ENCODE results near the gene PLPP1. TPM values are rescaled to one million over a fixed set of nuclear protein-coding genes. Genes with fewer than 3 reads are reported as not detected.
A peak's percentile ranks its signal among the peaks of the same experiment; 100 is the strongest.

Gene PLPP1
- total and polyA plus RNA-seq, 7 donors: 22.0 to 81.5 (median 40.6) TPM

DNA sequence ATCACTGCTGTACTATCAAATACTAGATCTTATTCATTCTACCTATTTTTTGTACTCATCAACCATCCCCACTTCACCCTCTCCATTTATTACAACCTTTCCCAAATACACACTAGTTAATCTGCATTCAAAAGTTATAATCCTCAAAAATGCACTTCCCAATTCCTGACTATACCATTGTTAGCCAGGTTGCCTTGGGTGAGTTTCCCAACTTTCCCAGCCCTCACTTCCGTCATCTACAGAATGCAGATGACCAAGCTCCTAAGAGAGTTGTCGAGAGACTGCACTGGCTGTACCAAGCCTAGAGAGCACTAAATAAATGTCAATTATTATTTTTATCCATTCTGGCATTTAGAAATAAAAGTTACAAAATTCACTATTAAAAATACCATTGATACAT lies 11.5 kb downstream of the PLPP1 start:
- ATAC-seq: no peak
- 88 to 100% (median 91%) methylated on average over 2 of the region's 2 CpGs for WGBS, 3 donors
- Histone ChIP-seq H3K36me3 (ENCODE audit: insufficient read depth in 1 of 2, low read depth in 1 of 2) (no peaks in the 10 kb centered on the region), H3K9me3 (no peaks in the 10 kb centered on the region), H3K27me3 (ENCODE audit: insufficient read depth in 3 of 3, low read length in 2 of 3) (no peaks in the 10 kb centered on the region), H3K27ac (no peak overlapping the region), H3K4me3 (no peak overlapping the region), H3K4me1 (peaks cover 26% of the 10 kb centered on the region)
- TF ChIP-seq CTCF (IDR thresholded peaks at IDR 0.05): no peak
- intact Hi-C loops (cut with DNase I): no loop called here
- DNase-seq: no peak

DNA sequence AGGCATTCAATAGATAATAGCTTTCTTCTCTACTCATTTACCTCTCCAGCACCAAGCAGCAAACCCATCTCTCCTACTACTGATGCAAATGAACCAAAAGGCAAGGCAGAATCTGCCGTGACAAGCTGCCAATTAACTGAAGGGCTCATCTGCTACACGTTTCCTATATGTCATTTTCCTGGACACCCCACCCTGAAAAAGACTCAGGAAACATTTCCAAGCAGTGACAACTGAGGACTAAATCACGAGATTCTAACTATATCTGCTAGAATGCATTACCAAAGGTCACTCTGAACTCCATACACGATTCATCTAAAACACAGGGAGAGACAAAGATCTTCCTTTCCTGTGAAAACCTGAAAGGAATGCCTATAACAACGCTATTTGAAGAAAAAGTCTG lies 12.9 kb downstream of the PLPP1 start:
- Histone ChIP-seq H3K27ac (no peak overlapping the region), H3K36me3 (ENCODE audit: insufficient read depth in 1 of 2, low read depth in 1 of 2) (no peaks in the 10 kb centered on the region), H3K27me3 (ENCODE audit: insufficient read depth in 3 of 3, low read length in 2 of 3) (no peaks in the 10 kb centered on the region), H3K9me3 (no peaks in the 10 kb centered on the region), H3K4me1 (peaks cover 40% of the 10 kb centered on the region), H3K4me3 (no peak overlapping the region)
- intact Hi-C loops (cut with DNase I): no loop called here
- no peak for TF ChIP-seq CTCF (IDR thresholded peaks at IDR 0.05)
- DNase-seq (no peak), ATAC-seq (peak in 1 of 4 donors; percentile 25)
- WGBS, 3 donors: 26 to 38% (median 31%) methylated on average over 5 of the region's 5 CpGs

DNA sequence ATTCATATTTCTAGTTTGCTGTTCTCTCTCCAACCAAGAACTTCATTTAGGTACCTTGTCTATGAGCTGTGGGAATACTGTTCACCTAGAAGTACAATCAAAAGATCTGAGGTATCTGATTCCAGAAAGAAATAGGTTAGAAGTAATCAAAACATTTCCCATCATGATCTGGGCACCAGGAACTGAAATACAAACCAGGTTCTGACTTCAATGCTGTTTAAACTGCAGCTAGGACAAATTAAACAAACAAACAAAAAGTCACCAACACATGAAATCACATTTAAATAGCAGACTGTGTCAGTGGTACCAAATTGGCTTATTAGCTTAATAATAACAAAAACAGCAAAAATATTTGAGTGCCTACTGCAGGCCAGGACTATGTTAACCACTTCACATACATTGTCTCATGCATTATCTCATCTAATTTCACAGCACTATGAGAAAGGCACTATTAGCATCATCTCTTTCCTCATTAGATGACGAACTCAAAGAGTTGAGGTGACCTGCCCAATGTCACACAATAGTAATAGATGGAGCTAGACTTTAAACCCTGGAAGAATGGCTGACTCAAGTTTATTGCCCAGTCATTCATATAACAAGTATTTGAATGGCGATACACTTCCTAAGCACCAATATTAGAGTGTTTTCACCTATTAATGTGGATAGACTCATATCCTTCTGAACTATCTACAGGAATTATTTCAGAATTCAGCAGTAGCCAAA lies 14.5 kb downstream of the PLPP1 start:
- no peak for TF ChIP-seq CTCF (IDR thresholded peaks at IDR 0.05)
- DNase-seq (no peak), ATAC-seq (no peak)
- WGBS, 3 donors: 83 to 95% (median 92%) methylated on average over 2 of the region's 2 CpGs
- Histone ChIP-seq H3K27me3 (ENCODE audit: insufficient read depth in 3 of 3, low read length in 2 of 3) (no peaks in the 10 kb centered on the region), H3K4me3 (no peak overlapping the region), H3K27ac (no peak overlapping the region), H3K9me3 (no peaks in the 10 kb centered on the region), H3K36me3 (ENCODE audit: insufficient read depth in 1 of 2, low read depth in 1 of 2) (no peaks in the 10 kb centered on the region), H3K4me1 (peaks cover 49% of the 10 kb centered on the region)
- intact Hi-C loops (cut with DNase I): no loop called here

DNA sequence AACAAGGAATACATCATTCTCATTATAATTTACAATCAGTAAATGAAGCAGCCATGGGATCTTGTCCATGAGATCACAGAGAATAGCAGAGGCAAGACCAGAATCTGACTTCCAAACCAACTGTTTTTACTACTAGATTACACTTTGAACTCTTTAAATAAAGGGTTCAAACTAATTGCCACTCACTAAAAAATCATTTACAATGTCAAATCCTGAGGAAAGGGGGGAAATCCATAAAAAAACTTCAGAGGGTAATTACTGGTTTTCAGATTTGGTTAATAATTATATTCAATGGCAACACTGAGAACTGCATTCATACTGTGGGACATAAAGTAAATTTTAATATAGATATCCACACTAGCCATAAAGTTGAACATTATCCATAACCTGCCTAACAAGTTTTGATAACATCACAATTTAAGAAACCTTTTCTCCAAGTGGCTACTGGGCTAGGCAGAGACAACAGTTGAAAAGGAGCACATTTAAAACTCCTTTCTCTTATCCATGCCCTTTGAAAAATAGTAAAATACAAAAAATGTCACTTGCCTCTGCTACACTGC lies 15.9 kb downstream of the PLPP1 start:
- ATAC-seq (no peak), DNase-seq (no peak)
- Histone ChIP-seq H3K27ac (no peak overlapping the region), H3K4me3 (no peak overlapping the region), H3K36me3 (ENCODE audit: insufficient read depth in 1 of 2, low read depth in 1 of 2) (no peaks in the 10 kb centered on the region), H3K4me1 (peaks cover 39% of the 10 kb centered on the region), H3K27me3 (ENCODE audit: insufficient read depth in 3 of 3, low read length in 2 of 3) (no peaks in the 10 kb centered on the region), H3K9me3 (no peaks in the 10 kb centered on the region)
- TF ChIP-seq CTCF (IDR thresholded peaks at IDR 0.05): no peak
- intact Hi-C loops (cut with DNase I): loop anchor here in 1 of 2 donors (10.0 kb wide), 1 partner anchor 166 kb away; no protein-coding TSS in a partner anchor
